H1 (cell line): ENCODE data around the gene CACNB2.
"Not testable (repeated sequence)": the region's sequence is repeated elsewhere in the genome, so short reads cannot be mapped to it uniquely, and the experiment has no call there.

Experiments used
- CBX5 ChIP-seq: fragments of 300-800, 300-1000 bp; sonication (generic); IDR thresholded peaks from 2 replicates; pipeline ENCODE4 v1.7.1; 2016; ENCODE audit warnings: antibody characterized with exemption, low read length, low read depth
- GTF2F1 ChIP-seq: IDR thresholded peaks from 2 replicates; pipeline ENCODE4 v1.6.1; 2012; ENCODE audit warnings: low read depth, low read length, improper control_type of control experiment, borderline replicate concordance
- POLR2AphosphoS5 ChIP-seq: IDR thresholded peaks from 2 replicates; pipeline ENCODE4 v1.6.1; 2011; ENCODE audit warnings: low read depth, low read length
- RAD21 ChIP-seq, 2 experiments: IDR thresholded peaks in 1 of 2; conservative IDR thresholded peaks in 1 of 2; 2 replicates each; pipeline ENCODE4 v1.6.1; 2011; ENCODE audit warnings: low read depth in 2 of 2, low read length in 2 of 2, improper control_type of control experiment in 1 of 2, inconsistent platforms in 1 of 2, mild to moderate bottlenecking in 1 of 2, moderate library complexity in 1 of 2
- RFX5 ChIP-seq: IDR thresholded peaks from 2 replicates; pipeline ENCODE4 v1.6.1; 2011; ENCODE audit warnings: low read depth, low read length, improper control_type of control experiment, borderline replicate concordance
- SP4 ChIP-seq: IDR thresholded peaks from 2 replicates; pipeline ENCODE4 v1.6.1; 2012; ENCODE audit warnings: low read length, inconsistent platforms
- TAF1 ChIP-seq: IDR thresholded peaks from 2 replicates; pipeline ENCODE4 v1.6.1; 2011; ENCODE audit warnings: mild to moderate bottlenecking, low read depth, low read length
- TBP ChIP-seq: IDR thresholded peaks from 2 replicates; pipeline ENCODE4 v1.6.1; 2011; ENCODE audit warnings: low read depth, low read length, improper control_type of control experiment
- YY1 ChIP-seq: IDR thresholded peaks from 2 replicates; pipeline ENCODE4 v1.6.1; 2011; ENCODE audit warnings: low read depth, mild to moderate bottlenecking, low read length
- TF ChIP-seq, protein P1 (sequence below), 3 experiments: IDR thresholded peaks; 1 replicate in 2 of 3; 2 replicates in 1 of 3; pipeline versions ENCODE4 v1.5.1 to v1.6.1; 2011; ENCODE audit warnings: low read length in 3 of 3, mild to moderate bottlenecking in 3 of 3, inconsistent platforms in 2 of 3, low read depth in 1 of 3, moderate library complexity in 1 of 3; ENCODE audit not compliant: insufficient read depth in 1 of 3; ENCODE audit errors: control extremely low read depth in 1 of 3
- TF ChIP-seq, protein P2 (sequence below): IDR thresholded peaks from 2 replicates; pipeline ENCODE4 v1.6.1; 2011; ENCODE audit warnings: low read length, improper control_type of control experiment
- TF ChIP-seq, protein P3 (sequence below): IDR thresholded peaks from 2 replicates; pipeline ENCODE4 v1.6.1; 2012; ENCODE audit warnings: low read length, inconsistent platforms

DNA sequence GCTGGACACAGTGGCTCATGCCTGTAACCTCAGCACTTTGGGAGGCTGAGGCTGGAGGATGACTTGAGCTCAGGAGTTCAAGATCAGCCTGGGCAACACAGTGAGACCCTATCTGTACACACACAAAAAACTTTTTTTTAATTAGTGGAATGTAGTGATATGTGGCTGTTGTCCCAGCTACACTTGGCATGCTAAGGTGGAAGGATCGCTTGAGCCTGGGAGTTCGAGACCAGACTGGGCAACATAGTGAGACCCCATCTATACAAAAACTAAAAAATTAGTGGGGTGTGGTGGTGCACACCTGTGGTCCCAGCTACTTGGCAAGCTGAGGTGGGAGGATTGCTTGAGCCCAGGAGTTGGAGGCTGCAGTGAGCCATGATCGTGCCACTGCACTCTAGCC is 68.0 kb downstream of the CACNB2 start:
- not testable (repeated sequence) for TF ChIP-seq TAF1; RAD21 (IDR thresholded peaks at IDR 0.05 in 1 of 2, conservative IDR thresholded peaks at IDR 0.05 in 1 of 2; ENCODE audit: low read depth in 2 of 2, low read length in 2 of 2); TBP; CBX5; RFX5; GTF2F1; POLR2AphosphoS5; SP4; YY1
- TF ChIP-seq, protein P1, sequence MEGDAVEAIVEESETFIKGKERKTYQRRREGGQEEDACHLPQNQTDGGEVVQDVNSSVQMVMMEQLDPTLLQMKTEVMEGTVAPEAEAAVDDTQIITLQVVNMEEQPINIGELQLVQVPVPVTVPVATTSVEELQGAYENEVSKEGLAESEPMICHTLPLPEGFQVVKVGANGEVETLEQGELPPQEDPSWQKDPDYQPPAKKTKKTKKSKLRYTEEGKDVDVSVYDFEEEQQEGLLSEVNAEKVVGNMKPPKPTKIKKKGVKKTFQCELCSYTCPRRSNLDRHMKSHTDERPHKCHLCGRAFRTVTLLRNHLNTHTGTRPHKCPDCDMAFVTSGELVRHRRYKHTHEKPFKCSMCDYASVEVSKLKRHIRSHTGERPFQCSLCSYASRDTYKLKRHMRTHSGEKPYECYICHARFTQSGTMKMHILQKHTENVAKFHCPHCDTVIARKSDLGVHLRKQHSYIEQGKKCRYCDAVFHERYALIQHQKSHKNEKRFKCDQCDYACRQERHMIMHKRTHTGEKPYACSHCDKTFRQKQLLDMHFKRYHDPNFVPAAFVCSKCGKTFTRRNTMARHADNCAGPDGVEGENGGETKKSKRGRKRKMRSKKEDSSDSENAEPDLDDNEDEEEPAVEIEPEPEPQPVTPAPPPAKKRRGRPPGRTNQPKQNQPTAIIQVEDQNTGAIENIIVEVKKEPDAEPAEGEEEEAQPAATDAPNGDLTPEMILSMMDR (IDR thresholded peaks at IDR 0.05; ENCODE audit: control extremely low read depth in 1 of 3, insufficient read depth in 1 of 3, low read depth in 1 of 3, low read length in 3 of 3): not testable (repeated sequence)
- TF ChIP-seq, protein P2, sequence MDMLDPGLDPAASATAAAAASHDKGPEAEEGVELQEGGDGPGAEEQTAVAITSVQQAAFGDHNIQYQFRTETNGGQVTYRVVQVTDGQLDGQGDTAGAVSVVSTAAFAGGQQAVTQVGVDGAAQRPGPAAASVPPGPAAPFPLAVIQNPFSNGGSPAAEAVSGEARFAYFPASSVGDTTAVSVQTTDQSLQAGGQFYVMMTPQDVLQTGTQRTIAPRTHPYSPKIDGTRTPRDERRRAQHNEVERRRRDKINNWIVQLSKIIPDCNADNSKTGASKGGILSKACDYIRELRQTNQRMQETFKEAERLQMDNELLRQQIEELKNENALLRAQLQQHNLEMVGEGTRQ: not testable (repeated sequence)
- TF ChIP-seq, protein P3, sequence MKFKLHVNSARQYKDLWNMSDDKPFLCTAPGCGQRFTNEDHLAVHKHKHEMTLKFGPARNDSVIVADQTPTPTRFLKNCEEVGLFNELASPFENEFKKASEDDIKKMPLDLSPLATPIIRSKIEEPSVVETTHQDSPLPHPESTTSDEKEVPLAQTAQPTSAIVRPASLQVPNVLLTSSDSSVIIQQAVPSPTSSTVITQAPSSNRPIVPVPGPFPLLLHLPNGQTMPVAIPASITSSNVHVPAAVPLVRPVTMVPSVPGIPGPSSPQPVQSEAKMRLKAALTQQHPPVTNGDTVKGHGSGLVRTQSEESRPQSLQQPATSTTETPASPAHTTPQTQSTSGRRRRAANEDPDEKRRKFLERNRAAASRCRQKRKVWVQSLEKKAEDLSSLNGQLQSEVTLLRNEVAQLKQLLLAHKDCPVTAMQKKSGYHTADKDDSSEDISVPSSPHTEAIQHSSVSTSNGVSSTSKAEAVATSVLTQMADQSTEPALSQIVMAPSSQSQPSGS: not testable (repeated sequence)
